PC-3 (cell line): ENCODE results near the gene CLIC1. TPM values are rescaled to one million over a fixed set of nuclear protein-coding genes. Genes with fewer than 3 reads are reported as not detected.
A peak's percentile ranks its signal among the peaks of the same experiment; 100 is the strongest.

Experiments
- ATAC-seq: fragments of 200-7000 bp; cut with Tn5 transposase; 2 replicates; pipeline ENCODE4 v1.9.1; 2020; ENCODE audit warnings: mild to moderate bottlenecking, moderate library complexity
- BruUV-seq: library from RNA; stranded (reverse); fragments of 400-500 nt; replicated peaks from 2 replicates; lab custom pipeline; 2021; lab: Mats Ljungman, UMichigan
- CTCF ChIA-PET: fragments of 300-600 bp; sonication (Branson Sonifier 250); formaldehyde crosslinking; loops from one replicate; lab custom pipeline; 2022; ENCODE audit warnings: antibody characterized with exemption; lab: Charles Lee
- POLR2A ChIA-PET: fragments of 300-600 bp; sonication (Branson Sonifier 250); formaldehyde crosslinking; loops from one replicate; lab custom pipeline; 2022; ENCODE audit warnings: antibody characterized with exemption; ENCODE audit not compliant: unreplicated experiment; lab: Charles Lee
- DNase-seq: peaks from one replicate; pipeline ENCODE4 v3.0.0-alpha.2; 2015
- H2AFZ ChIP-seq: fragments of 300-600 bp; sonication (generic); 2 replicates; pipeline ENCODE4 v1.6.0; 2016; ENCODE audit warnings: antibody characterized with exemption, low read length
- H3F3A ChIP-seq: fragments of 300-600 bp; sonication (generic); one replicate; pipeline ENCODE4 v1.6.0; 2017; ENCODE audit warnings: antibody characterized with exemption, low read length, control low read depth, mild to moderate bottlenecking; ENCODE audit not compliant: unreplicated experiment
- H3K27ac ChIP-seq: fragments of 300-600 bp; sonication (generic); 2 replicates; pipeline ENCODE4 v1.5.1; 2016; ENCODE audit warnings: mild to moderate bottlenecking, low read length
- H3K27me3 ChIP-seq: fragments of 300-600 bp; sonication (generic); 2 replicates; pipeline ENCODE4 v1.6.1; 2016; ENCODE audit warnings: low read length, mixed read lengths
- H3K36me3 ChIP-seq: fragments of 300-600 bp; sonication (generic); 2 replicates; pipeline ENCODE4 v1.6.1; 2016; ENCODE audit warnings: low read depth, mixed run types, low read length, mixed read lengths
- H3K4me1 ChIP-seq: fragments of 300-600 bp; sonication (generic); 2 replicates; pipeline ENCODE4 v1.5.1; 2016; ENCODE audit warnings: low read length; ENCODE audit not compliant: insufficient read depth
- H3K4me2 ChIP-seq: fragments of 300-600 bp; sonication (generic); 2 replicates; pipeline ENCODE4 v1.6.0; 2016; ENCODE audit warnings: low read length
- H3K4me3 ChIP-seq: fragments of 300-600 bp; sonication (generic); 2 replicates; pipeline ENCODE4 v1.5.1; 2016; ENCODE audit warnings: mild to moderate bottlenecking, low read length, mixed read lengths
- H3K79me2 ChIP-seq: fragments of 300-600 bp; sonication (generic); 2 replicates; pipeline ENCODE4 v1.6.1; 2017; ENCODE audit warnings: low read length, mixed read lengths
- H3K9ac ChIP-seq: fragments of 300-600 bp; sonication (generic); 2 replicates; pipeline ENCODE4 v1.6.0; 2016; ENCODE audit warnings: mild to moderate bottlenecking, low read length
- H3K9me2 ChIP-seq: fragments of 300-600 bp; sonication (generic); replicated peaks from 2 replicates; pipeline ENCODE4 v1.6.1; 2016; ENCODE audit warnings: mixed run types, low read length, mixed read lengths
- H3K9me3 ChIP-seq: fragments of 300-600 bp; sonication (generic); 2 replicates; pipeline ENCODE4 v1.6.1; 2016; ENCODE audit warnings: low read length, mixed read lengths
- H4K20me1 ChIP-seq: fragments of 300-600 bp; sonication (generic); 2 replicates; pipeline ENCODE4 v1.6.1; 2016; ENCODE audit warnings: low read length, mixed read lengths
- CTCF ChIP-seq: fragments of 300-600 bp; sonication (generic); conservative IDR thresholded peaks from 2 replicates; pipeline ENCODE4 v1.5.1; 2017; ENCODE audit warnings: antibody characterized with exemption, low read depth, mild to moderate bottlenecking, low read length
- EZH2 ChIP-seq: fragments of 300-600 bp; sonication (generic); IDR thresholded peaks from one replicate; pipeline ENCODE4 v1.6.1; 2017; ENCODE audit warnings: antibody characterized with exemption, mild to moderate bottlenecking, low read length; ENCODE audit not compliant: unreplicated experiment
- EZH2phosphoT487 ChIP-seq: fragments of 300-600 bp; sonication (generic); IDR thresholded peaks from 2 replicates; pipeline ENCODE4 v1.6.1; 2018; ENCODE audit warnings: mild to moderate bottlenecking, antibody characterized with exemption, low read length, borderline replicate concordance
- intact Hi-C: fragments of 100-400 bp; cut with micrococcal nuclease; formaldehyde crosslinking; loops from 2 replicates; pipeline ENCODE4 v1.9.0; 2023
- total RNA-seq: library from RNA; depleted of rRNA; stranded (reverse); fragments of >200 nt; gene quantifications from 2 replicates; pipeline ENCODE4 v1.2.3, GENCODE V29; 2014

CLIC1 gene
- total RNA-seq, 1 experiment from 2014 or later, result 708 TPM

- BruUV-seq, result no TSS peak
- Histone ChIP-seq H3K9ac (no peak overlapping the region), H3K4me3 (no peak overlapping the region), H3K27ac (no peak overlapping the region), H4K20me1 (no peaks in the 10 kb centered on the region), H3K4me1 (0 out of 2 replicates have a peak, but pooled peaks cover 3% of the 10 kb centered on the region), H3K4me2 (no peak overlapping the region), H3K27me3 (no peaks in the 10 kb centered on the region), H3K9me3 (no peaks in the 10 kb centered on the region), H3F3A (no peaks in the 10 kb centered on the region), H3K9me2 (no peaks in the 10 kb centered on the region), H2AFZ (no peak overlapping the region), H3K36me3 (peaks cover 8% of the 10 kb centered on the region; the same call in 1 of the 2 replicates), H3K79me2 (no peaks in the 10 kb centered on the region)
- intact Hi-C loops, result no loop called here
- CTCF ChIA-PET, result interaction anchor here (0.8 kb wide), 1 partner anchor 140 kb away, joined by 3 read pairs; no protein-coding TSS in a partner anchor
- TF ChIP-seq EZH2, result no peak
- TF ChIP-seq CTCF, result no peak
- no peak for TF ChIP-seq EZH2phosphoT487
- DNase-seq (no peak), ATAC-seq (peak; percentile 35)
- POLR2A ChIA-PET, result interaction anchor here (0.6 to 0.7 kb wide), 2 partner anchors 32 to 1095 kb away, joined by 3 to 7 read pairs; no protein-coding TSS in a partner anchor
These were observed 45.9 kb downstream of the CLIC1 start for GRCh38 chr6:31690231-31691077.

- 0 out of 2 replicates have a peak, but pooled peaks have one; percentile 35 for ATAC-seq
These were observed 46.9 kb downstream of the CLIC1 start for GRCh38 chr6:31689249-31690110.

More at GRCh38 chr6:31689249-31690110, 46.9 kb downstream of the CLIC1 start:
- no peak overlapping the region for H3K27ac ChIP-seq
- no peak overlapping the region for H3K9ac ChIP-seq
- CTCF ChIA-PET, result no interaction called here
- POLR2A ChIA-PET, result interaction anchor here (0.6 kb wide), 1 partner anchor 31 kb away, joined by 3 read pairs; no protein-coding TSS in a partner anchor
- H3K4me3 ChIP-seq, result no peak overlapping the region
- H3K27me3 ChIP-seq, result no peaks in the 10 kb centered on the region
- TF ChIP-seq CTCF, result peak; percentile 61
- no peak for TF ChIP-seq EZH2phosphoT487
- TF ChIP-seq EZH2, result no peak
- H2AFZ ChIP-seq, result no peak overlapping the region
- no peaks in the 10 kb centered on the region for H4K20me1 ChIP-seq
- H3K4me2 ChIP-seq, result no peak overlapping the region
- no TSS peak for BruUV-seq
- H3K4me1 ChIP-seq, result 0 out of 2 replicates have a peak, but pooled peaks cover 3% of the 10 kb centered on the region
- no peaks in the 10 kb centered on the region for H3K9me2 ChIP-seq
- no peaks in the 10 kb centered on the region for H3F3A ChIP-seq
- no peaks in the 10 kb centered on the region for H3K79me2 ChIP-seq
- no peak for DNase-seq
- intact Hi-C loops, result loop anchor here (10.0 kb wide), 2 partner anchors 145 to 175 kb away; partner anchors contain the start of gene NEU1
- no peaks in the 10 kb centered on the region for H3K9me3 ChIP-seq
- peaks cover 8% of the 10 kb centered on the region; the same call in 1 of the 2 replicates for H3K36me3 ChIP-seq
